HK-2 (cell line): Measurements from ENCODE around the gene MTTP.
"Not testable (repeated sequence)": the region's sequence is repeated elsewhere in the genome, so short reads cannot be mapped to it uniquely, and the experiment has no call there.

ENCODE experiments used
- DNase-seq: peaks from one replicate; pipeline ENCODE4 v3.0.0-alpha.2; 2018; ENCODE audit not compliant: unreplicated experiment

Gene MTTP

DNA sequence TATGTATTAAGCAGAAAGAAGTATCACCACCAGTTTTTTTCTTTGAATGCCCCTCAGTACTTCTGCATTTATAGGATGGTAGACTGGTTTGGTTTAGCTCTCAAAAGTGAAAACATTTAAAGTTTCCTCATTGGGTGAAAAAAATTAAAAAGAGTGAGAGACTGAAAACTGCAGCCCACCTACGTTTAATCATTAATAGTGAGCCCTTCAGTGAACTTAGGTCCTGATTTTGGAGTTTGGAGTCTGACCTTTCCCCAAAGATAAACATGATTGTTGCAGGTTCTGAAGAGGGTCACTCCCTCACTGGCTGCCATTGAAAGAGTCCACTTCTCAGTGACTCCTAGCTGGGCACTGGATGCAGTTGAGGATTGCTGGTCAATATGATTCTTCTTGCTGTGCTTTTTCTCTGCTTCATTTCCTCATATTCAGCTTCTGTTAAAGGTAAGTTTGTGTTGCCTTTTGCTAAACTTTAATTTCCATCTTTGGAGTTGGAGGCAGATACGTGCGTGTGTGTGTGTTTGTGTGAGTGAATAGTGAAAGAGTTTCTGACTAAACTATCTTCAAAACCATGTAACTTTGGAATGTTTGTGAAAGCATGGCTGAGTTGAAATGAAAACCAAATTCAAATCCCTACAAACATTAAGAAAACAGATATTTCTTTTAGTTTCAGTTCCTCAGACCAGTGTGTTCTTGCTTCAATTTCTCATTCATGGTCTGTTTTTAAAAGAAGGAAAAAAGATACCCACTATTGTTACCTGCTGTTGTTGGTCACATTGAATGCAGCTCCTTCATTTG is at the start of gene MTTP:
TSS of gene MTTP (plus strand) at position 295 of the 795 bp plus-strand sequence. CDS start at position 381, 86 bp downstream.
- DNase-seq = no peak

DNA sequence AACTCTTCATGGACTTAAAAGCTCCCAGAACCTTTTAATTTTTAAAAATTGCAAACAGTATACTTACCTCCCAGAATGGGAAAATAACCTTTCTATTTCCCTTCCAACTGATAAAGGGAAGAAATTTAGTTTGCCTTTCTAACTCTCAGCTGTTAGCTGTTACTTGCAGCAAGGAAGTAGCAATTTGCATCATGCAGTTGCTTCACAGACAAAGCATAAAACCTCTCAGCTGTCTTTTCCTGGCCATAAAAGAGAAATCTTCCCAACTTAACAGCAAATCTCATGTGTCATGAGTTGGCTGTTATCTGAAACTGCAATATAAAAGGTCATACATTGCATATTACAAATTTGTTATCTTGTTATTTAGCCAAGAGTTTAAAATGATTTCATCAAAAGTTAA is 45.4 kb upstream of the MTTP start:
- DNase-seq = no peak

DNA sequence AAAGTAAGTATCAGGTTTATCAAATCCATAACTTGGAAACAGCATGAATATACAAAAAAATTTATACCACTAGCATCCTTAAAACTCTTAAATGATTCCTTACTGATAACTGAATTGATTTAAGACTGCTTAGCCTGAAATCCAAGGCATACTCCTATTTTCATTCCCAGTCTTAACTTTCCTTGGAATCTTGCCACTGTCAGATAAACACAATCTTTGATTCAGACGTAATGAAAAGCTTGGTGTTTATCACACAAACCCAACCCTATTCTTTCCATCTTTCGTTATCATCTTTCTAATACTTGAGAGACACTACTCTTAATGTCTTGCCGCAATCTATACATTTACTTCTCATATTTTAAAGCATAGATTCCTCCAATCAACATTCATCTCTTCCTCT is 44.7 kb upstream of the MTTP start:
- no peak for DNase-seq

DNA sequence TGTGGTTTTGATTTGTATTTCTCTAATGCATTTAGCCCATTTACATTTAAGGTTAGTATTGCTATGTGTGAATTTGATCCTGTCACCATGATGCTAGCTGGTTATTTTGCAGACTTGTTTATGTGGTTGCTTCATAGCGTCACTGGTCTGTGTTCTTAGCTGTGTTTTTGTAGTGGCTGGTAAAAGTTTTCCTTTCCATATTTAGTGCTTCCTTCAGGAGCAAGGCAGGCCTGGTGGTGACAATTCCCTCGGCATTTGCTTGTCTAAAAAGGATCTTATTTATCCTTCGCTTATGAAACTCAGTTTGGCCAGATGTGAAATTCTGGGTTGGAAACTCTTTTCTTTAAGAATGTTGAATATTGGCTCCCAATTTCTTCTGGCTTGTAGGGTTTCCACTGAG is 39.9 kb upstream of the MTTP start:
- DNase-seq = not testable (repeated sequence)

DNA sequence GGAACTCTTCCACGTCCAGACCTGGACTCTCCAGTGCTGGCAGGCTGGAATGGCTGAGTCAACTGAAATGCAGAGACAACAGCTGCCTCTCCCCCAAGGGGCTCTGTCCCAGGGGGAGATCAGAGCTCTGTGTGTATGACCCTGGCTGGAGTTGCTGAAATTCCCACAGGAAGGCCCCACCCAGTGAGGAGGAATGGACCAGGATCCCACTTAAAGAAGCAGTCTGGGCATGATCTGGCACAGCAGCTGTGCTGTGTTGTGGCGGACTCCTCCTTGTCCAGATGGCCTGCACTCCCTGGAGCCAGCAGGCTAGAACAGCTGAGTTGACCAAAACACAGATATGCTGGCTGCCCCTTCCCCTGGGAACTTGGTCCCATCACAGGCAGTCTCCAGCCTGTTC is 38.4 kb upstream of the MTTP start:
- no peak for DNase-seq

DNA sequence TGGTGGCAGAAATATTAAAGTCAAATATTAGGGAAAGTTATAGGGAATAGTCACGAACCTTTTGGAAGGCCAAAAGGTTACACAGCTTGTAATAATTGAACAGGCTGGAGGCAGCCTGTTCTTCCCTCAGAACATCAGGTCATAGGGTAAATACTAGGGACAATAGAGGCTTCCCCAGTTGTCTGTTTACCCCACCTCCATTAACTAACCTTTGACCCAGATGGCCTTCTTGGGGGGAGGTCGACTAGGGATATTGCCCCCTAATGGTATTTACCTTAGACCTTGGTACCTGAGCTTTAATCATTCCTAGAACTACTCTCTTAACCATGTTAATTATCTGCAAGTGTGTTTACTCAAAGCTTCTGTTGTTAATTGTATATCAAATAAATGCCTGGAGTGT is 37.8 kb upstream of the MTTP start:
- no peak for DNase-seq

DNA sequence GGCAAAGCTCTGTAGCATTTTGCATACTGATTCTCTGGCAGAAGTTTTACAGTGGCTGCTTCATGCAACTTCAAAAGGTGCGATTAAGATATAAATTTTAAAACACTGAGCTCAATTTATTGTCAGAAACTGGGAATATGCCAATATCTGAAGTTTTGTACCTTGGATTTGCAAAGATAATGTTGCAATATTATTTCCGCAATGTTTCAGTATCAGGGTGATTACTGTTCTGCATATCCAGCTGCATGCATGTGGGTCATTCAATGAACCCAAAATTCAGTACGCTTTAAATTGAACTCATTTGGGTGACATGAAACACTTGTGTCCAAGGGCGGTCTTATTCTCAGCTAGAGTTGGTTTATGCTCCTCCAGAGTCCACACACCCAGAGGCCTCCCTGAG is 37.0 kb upstream of the MTTP start:
- no peak for DNase-seq

DNA sequence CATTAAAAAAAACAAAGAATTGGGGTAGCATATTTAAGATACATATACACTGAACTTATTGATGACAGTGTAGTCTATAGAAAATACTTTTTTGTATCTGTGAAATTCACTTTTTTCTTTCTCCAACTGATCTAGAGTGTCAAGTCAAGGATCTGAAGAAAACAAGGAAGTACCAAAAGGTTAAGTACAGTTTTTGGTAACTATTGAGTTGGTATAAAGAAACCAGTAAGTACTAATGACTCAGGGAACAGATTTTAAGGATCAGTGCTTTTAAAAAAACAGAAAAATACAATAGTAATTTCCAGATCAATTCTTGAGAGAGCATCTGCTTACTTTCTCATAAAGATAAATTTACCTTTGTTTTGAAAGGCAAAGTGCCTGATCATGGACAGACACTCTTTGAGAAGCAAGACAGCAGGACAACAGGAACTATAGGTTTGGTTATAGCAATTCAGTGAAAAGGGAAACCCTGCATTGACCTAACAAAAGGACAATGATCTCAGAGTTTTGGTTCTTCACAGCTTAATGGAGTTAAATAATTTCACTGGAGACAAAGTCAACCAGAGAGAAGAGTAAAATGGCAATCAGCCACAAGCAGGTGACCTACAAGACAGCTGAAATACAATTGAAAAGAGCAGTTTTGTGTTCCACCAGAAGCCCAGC is 34.2 kb upstream of the MTTP start:
- DNase-seq = no peak

DNA sequence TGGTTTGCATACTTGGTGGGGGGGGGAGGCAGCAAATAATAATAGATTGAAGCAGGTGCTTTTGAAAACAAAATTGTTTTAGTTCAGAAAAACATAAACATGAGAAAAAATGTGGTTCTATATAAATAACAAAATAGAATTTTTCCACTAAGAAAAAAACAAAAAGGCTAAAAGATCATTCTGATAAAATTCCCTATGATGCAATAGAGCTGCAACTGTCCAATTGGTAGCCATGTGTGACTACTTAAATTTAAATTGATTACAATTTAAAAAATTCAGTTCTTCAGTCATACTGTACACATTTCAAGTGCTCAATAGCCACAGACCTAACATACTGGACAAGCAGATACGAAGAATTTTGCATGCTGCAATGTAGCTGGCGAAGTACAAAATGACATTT is 21.8 kb upstream of the MTTP start:
- no peak for DNase-seq

DNA sequence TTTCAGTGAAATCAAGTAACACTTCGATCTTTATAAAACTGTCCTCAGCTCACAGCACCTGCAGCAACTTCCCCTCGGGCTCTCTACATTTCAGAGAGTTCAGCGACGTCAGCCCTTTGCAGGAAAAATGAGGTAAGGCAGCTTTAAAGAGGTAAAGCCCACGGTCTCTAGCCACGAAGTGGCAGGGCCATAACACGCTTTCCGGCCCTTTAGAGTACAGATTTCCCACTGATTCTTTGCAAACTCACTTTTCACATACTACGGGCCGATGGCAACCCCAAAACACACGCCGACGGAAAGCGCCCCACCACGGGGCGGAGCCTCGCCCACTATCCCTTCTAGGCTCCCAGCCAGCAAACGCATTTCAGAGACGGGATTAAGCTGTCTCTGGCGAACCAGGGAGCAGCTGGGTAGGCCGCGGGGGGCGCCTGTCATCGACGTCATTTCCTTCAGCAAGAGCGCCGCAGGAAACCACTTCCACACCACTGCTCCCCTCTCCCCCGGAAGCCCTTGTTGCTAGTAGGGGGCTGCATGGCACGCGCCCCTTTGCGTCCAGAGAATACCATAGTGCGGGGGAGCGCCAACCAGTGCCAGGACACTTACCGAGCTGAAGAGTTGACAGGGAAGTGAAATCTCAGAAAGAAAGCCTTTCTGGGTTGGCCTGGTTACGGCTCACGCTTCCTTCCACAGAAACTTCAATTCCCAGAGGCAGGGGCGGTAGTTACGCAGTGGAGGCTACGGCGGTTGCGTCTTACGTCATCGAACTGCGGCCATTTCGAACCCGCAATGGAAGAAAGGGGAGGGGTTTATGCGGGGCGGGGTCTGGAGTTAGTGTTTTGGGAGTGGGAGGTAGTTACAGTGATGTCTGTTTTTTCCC is 11.1 kb upstream of the MTTP start, which contains the start of gene TRMT10A:
TSS of gene TRMT10A (minus strand) at position 730 of the 877 bp plus-strand sequence. CDS start 4,701 bp downstream, outside the sequence.
- peak; percentile 95 for DNase-seq

DNA sequence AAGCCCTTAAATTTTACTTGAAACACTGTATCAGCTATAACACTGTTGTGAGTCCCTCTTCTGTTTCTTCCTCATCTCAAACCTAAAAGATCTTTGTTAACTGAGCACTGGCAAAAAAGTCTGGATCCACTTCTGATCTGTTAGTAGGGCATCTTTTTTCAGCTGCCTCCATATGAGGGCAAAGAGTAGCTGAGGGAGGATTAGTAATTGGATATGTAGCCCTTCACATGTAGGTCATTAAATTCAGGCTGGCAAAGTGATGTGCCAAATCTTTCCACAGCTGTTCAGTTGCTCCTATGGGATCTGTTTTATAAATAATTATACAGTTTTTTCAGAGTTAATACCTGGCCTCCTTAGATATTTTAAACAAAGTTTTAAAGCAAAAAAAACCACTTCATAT is 9.7 kb upstream of the MTTP start:
- no peak for DNase-seq

DNA sequence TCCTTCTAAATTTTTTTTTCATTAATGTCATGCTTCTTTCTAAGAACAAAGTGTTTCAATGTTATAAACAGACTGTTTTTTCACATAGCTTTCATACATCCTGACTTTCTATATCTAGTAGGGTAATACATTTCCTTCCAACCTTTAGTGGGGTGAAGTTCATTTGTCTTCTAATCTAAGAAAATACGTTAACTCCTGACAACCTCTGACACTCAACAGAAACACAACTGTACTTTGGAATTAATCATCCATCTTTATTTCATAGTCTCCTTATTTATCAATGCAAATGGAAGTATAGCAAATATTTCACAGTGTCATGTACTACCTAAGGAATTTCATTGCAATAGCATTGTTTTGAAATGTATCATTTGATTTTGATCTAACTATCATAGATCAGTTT is 2.7 kb upstream of the MTTP start:
- DNase-seq = no peak

DNA sequence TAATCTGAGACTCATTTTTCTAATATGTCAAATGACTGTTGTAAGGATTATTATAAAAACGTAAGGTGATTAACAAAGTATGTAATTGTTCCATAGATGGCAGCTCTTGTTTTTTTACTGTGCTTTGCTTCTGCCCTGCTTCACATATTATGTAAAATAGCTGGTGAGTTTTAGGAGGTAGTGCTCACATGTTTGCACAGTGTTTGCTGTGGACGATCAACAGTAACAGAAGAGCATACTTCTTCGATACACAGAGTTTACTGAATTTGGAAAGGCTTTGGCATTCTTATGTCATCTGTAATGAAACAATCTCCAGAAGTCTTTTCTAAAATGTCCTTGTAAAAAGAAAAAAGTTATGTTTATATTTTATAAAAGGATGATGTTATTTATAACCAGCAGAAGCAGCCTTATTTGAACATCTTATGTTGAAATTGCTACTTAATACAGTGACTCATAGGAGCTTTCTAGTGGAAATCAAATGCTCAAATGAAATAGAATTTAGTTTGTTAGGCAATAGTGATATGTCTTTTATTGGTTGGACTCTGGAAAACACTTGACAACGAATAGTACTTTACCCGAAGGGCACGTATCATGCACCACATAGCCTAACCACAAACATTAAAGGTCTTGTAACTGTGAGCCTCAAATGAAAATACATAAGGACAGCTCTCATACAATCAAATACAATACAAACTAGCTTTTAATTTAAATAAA is 1.9 kb upstream of the MTTP start:
- DNase-seq = no peak

DNA sequence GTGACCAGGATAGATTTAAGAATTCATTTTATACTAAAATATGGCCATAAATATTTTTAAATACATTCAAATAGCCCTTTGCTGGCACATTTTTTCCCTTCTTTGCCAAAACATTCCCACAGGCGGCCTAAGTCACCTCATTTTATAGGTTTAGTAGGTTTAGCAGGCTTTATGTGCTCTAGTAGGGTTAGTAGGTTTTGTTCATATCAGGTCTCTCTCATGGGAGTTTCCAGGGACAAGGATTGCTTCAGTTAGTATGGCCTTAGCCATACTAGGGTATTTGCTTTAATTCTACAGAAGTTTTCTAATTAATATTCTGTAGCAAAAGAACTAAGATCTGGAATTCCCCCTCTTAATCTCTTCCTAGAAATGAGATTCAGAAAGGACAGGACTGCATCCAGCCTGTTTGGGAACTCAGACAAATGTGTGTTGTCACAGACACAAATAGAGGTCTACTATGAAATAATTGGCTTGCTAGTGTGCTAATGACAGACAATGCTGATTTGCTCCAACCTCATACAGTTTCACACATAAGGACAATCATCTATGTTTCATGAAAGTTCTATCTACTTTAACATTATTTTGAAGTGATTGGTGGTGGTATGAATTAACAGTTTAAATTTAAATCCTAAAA is 772 bp upstream of the MTTP start:
- DNase-seq = no peak

DNA sequence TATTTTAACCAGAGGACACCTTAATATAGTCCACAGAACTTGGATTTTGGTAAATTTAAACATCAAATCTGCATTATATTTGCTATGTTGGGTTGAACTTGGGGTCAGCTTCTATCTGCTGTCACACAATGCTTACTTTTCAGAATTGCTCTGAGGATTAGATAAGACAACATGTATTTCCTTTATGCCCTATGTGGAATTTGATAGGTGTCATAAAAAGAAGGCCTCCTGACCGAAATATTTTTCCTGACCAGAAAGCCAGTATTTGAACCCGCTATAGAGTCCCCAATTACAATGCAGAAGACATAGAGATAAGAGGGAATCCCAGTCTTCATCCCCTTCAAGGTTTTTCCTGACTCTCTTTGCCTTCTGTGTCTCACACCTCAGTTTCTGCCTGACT is 4.1 kb downstream of the MTTP start:
- no peak for DNase-seq

DNA sequence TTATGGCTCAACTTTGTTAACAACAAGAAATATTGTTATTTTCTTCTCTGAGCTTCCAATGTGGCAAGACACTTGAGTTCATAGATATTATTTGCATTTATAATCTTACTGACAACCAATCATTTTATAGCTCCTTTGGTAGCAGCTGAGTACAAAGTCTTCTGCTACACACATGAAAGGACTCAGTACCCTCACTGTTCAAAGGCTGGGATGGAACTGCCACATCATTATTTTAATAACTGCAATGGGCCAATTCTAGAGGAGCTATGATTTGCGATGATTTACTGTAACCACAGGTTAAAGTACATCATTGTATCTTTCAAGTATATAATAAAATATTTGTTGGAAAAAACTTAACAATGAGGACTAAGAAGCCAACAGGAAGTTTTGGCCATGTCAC is 10.9 kb downstream of the MTTP start:
- no peak for DNase-seq

DNA sequence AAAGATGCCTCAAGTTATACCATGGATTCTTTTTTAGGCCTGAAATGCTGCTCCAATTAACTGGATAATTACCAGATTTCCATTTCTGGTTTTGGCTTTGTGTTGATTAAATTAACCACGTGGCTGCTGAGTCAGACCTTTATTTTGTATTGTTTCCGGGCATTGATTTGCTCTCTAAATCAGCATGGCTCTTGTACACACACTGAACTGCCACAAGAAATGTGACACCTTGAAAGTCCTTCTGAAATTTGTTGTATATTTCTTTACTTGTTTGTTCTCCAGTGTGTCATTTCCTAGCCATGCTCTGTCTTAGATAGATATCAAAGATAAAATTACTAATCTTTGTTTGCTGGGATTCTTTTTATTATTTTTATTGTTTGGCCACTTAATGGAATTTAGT is 11.7 kb downstream of the MTTP start:
- DNase-seq = no peak

DNA sequence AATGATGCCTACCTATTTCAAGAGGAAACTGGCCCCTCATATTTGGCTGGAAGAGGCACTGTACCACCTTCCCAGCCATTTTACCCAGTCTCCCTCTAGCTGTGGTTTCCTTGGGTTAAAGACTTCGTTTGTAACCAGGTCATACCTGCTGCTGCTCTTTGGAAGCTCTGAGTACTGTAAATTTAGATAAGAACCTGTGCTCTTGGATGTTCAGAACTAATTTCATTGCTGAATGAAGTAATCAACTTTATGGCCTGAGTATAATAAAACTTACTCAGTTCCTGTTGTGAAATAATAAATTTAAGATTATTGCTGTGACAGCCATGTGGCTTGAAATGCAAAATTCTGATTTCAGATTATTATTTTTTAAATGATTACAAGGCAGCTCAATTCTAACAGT is 12.2 kb downstream of the MTTP start:
- DNase-seq = no peak

DNA sequence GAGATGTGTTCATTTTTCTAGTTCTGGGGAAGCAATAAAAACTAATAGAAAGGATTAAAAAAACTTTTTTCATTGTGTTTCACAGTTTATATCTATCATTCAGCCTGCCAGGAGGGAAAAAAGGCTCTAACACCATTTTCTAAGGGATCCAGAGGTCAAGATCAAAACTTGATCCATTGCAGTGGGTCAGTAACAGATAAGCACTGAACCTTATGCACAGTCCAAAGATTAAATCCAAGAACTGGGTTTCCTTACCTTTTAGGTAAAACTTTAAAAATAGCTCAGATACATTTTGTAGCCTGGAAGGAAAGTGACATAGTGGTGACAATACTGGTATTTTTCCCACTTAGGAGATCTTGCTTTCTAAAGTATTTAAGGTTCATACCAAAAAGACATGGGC is 12.7 kb downstream of the MTTP start:
- DNase-seq = no peak

DNA sequence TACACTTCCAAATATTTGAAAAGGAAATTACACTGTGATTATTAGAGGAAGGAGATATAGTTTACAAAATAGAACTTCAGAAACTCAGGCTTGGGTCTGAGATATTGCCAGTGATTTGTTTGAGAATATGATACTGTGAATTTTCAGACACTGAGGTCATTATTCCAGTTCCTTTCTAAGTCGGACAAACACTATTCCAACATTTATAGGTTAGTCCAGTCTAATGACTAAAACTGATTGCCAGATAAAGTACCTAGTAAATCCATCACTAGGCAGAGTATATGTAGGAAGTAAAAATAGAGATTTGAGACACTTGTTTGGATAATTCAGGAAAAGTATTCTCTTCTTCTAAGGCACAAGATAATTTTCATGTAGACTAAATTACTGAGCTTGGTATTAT is 13.2 kb downstream of the MTTP start:
- no peak for DNase-seq

DNA sequence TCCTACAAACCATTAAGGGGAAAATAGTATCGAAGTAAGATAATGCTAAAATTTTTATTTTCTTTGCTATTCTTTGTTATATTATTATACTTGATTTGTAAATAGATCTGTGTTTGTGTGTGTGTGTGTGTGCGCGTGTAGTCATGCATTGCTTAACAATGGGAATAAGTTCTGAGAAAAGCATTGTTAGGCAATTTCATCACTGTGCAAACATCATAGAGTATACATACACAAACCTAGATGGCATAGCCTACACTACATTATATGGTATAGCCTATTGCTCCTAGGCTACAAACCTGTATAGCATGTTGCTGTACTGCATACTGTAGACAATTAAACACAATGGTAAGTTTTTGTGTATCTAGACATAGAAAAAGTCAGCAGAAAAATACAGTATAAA is 17.1 kb downstream of the MTTP start:
- DNase-seq = no peak
